Stimulated activated naive CD8-positive, alpha-beta T cell treated with anti-CD3 and anti-CD28 coated beads, Interleukin-15, Interleukin-2, amounts not matched to agents 100 U/mL and 50 U/mL, for 24 hours (primary cell): ENCODE measurements around the gene PNMA8C.
A peak's percentile ranks its signal among the peaks of the same experiment; 100 is the strongest.
"Not testable (repeated sequence)": the region's sequence is repeated elsewhere in the genome, so short reads cannot be mapped to it uniquely, and the experiment has no call there.

Experiments
- ATAC-seq: fragments of 150-1000 bp; cut with Tn5 transposase; one replicate; pipeline ENCODE4 v1.10.0; 2021
- DNase-seq: peaks from one replicate; pipeline ENCODE4 v3.0.0; 2021

The PNMA8C gene

DNA sequence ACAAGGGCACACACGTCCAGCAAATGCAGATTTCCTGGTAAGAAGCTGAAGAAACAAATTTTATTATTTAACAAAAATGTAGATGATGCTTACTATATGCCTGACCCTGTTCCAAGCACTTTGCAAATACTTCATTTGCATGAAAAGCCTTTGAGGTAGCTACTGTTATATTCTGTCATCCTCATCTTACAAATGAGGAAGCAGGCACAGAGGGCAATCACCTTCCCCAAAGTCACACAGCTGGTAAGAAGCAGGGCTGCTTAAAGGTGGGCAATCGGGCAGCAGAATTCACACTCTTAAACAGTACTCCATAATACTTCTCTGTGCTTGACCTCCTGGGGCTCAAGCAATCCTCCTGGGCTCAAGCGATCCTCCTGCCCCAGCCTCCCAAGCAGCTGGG, 18.3 kb upstream of the PNMA8C start:
- ATAC-seq (no peak), DNase-seq (no peak)

DNA sequence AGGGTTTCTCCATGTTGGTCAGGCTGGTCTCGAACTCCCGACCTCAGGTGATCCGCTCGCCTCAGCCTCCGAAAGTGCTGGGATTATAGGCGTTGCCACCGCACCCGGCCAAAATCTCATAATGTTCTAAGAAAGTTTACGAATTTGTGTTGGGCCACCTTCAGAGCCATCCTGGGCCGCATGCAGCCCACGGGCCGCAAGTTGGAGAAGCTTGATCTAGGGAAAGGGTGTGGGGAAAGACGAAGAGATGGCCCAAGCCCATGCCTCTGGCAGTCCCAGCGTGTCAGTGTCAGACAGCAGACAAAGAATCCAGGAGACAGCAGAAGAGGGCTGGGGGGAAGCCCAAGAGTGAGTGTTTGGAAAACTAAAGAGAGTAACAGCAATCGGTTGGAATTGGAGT, 17.3 kb upstream of the PNMA8C start:
- no peak for DNase-seq
- ATAC-seq, result no peak

DNA sequence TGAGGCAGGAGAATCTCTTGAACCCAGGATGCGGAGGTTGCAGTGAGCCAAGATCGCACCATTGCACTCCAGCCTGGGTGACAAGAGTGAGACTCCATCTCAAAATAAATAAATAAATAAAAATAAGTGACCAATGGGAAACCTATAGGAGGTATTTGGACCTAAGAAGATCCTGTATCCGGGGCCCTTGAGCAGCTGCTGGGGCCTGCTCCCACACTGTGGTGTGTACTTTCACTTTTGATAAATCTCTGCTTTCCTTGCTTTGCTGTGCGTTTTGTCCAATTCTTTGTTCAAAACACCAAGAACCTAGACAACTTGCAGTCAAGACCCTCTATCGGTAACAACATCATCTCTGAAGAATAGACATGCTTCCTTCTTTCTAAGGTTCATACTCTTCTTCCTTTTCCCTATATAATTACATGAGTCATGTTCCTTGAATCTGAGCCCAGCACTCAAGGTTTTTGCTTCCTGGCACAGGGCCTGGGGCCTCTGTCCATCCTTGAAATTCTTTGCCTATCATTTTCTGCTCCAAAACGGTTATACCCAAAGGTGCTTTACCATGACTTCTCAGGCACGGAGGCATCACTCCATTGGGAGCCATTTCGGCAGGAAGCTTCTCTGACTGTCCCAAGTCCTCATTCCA, 14.2 kb upstream of the PNMA8C start:
- DNase-seq (no peak), ATAC-seq (no peak)

DNA sequence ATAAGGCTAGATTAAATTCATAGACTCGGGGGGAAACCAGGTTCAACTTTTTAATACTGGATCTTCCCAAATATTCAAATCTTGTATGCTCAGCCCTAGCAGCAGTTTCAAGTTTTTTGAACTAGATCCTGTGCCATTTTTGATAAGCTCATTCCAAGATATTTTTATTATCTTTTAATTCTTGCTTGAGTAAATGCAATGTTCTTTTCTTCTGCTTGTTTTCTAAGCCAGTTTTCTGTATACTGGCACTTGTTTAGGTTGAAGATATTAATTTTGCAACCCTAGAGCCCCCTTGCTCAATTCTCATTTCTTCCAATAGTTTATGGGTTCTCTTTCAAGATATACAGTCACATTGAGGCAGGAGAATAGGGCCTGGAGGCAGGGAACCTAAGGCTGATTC, 13.1 kb upstream of the PNMA8C start:
- ATAC-seq (no peak), DNase-seq (no peak)

DNA sequence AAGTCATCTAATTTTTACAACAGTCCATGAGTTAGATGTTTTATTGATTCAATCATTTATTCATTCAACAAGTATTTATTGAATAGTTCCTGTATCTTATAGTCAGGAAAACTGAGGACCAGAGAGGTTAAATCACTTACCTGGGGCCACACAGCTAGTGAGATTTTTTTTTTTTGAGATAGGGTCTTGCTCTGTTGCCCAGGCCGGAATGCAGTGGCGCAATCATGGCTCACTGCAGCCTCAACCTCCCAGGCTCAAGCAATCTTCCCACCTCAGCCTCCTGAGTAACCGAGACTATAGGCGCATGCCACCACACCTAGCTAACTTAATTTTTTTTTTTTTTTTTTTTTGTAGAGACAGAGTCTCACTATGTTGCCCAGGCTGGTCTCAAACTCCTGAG, 7.0 kb upstream of the PNMA8C start:
- ATAC-seq, DNase-seq: not testable (repeated sequence)

DNA sequence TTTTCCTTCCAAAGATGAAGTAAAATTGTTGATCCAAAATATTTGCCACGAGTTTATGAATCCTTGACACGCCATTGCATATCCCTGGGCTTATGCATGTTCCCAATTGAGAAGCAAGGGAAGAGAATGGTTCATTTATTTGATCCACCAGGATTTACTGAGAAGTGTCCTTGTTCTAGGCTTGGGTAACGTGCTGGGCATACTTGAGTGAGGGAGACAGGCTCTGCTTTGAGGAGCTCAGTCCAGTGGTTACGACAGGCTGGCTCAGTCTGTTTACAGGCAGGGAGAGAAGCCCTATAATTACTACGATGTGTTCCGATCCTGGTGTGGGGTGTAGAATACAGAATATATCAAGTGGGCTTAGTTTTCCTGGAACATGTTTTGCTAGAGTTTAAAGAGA, 6.3 kb upstream of the PNMA8C start:
- no peak for ATAC-seq

DNA sequence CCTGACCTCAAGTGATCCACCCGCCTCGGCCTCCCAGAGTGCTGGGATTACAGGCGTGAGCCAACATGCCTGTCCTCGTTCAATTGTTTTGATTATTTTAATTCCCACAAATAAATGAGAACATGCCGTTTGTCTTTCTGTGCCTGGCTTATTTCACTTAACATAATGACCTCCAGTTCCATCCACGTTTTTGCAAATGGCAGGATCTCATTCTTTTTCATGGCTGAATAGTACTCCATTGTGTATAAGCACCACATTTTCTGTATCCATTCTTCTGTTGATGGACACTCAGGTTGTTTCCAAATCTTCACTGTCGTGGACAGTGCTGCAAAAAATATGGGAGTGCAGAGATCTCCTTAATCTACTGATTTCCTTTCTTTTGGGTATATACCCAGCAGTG, 4.7 kb upstream of the PNMA8C start:
- not testable (repeated sequence) for ATAC-seq, DNase-seq

More for the DNA sequence above, 6.3 kb upstream of the PNMA8C start:
- no peak for DNase-seq

DNA sequence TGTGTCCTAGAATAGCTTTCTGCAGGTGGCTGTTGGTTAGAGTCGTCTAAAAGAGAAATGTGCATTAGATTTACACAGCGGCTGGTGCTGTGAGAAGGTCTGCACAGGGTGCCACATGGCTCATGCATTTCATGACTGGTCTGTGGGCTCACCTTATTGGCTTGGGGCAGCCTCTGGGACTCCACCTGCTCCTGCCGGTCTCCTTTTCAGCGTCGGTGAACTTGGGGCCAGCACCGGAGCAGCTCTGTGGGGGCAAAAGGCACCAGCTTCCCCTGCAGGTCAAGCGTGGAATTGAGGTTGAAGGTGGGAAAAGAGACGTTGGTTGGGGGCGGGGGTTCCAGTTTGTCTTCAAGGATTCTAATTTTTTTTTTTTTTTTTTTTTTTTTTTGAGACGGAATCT, 3.1 kb upstream of the PNMA8C start:
- no peak for DNase-seq

DNA sequence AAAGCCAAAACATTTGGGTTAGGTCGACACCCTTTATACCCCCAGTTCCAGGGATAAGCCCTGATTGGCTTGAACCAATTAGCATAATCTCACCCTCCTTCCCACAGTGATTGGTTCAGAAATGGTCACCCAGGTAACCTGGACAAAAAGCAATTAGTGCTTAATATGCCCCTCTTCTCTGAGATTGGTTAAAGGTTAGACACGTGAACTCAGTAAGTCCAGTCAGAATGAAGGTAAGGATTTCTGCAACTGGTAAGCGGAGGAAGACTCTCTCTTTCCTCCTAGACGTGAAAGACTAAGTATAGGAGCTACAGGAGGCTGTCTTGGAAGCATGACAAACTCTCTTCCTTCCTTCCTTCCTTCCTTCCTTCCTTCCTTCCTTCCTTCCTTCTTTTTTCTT, 1.3 kb upstream of the PNMA8C start:
- DNase-seq (no peak), ATAC-seq (no peak)

More for the DNA sequence above, 3.1 kb upstream of the PNMA8C start:
- no peak for ATAC-seq

DNA sequence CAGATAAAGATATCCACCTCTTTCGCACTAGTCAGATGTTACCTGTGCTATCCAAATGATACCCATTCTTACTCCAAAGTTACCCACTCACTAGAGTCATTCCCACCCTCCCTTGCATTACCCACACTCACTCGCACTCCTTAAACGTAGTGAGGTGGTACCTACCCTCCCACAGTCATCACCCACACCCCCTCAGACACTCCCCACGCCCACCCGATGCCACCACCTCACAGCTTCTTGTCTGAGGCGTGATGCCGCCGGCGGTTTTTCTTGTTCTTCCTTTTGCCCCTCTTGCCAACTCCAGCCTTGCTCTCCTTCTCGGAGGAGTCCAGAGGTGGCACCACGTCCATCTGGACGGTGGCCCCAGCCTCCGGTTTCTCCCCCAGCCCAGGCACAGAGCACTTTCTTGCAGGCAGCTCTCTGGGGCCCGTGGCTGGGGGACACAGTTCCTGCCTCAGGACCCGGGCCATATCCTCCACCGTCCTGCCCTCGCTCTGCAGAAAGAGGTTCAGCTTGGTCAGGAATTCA, 1.2 kb downstream of the PNMA8C start:
- ATAC-seq (no peak), DNase-seq (no peak)

DNA sequence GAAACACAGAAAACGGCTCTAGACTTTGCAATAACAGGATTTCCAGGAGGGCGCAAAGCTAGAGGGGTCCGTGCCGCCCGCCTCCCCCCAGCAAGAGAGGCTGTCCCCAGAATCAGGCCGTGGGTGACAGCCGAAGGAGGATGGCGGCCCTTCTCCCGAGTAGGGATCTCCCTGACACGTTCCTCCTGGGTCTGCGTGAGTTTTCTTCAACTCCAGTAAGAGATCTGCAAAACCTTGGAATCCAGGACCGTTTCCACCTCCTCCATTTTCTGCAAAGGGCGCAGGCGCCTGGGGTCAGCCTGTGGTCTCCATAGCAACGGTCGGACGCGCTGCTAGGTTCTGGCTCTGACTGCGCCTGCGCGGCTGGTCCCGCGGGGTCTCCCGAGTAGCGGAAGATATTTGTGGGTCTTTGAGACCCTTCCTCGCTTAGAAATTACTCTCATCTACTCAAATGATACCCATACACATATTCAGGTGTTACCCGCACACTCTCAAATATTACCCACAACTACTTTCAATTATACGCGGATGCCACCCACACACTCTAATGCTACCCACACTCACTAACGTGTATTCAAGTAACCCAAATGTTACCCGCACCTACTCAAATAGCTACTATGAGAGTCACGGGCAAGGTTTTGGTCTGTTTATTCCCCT, 2.1 kb downstream of the PNMA8C start:
- peak; percentile 67 for DNase-seq
- ATAC-seq, result peak; percentile 73

DNA sequence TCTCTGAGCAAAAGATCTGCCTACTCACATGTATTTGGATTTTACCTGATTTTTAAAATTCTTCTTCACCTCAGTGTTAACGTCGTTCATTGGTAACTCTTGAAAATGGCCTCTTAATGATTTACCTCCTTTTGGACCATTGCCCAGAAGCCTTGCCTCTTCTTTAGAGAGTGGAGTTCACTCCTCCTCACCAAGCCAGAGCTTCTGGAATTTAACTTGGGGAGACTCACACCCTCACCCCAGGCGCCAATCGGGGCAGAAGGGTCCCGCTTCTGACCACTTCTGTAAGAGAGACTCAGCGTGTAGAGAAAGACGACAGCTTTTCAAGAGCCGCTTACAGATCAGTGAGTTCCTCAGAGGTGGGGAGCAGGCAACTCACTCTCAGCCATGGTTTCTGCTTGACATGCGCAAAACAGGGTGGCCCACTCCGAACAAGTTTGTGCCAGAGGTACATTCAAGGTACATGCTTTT, 2.7 kb downstream of the PNMA8C start:
- DNase-seq, result no peak
- no peak for ATAC-seq

DNA sequence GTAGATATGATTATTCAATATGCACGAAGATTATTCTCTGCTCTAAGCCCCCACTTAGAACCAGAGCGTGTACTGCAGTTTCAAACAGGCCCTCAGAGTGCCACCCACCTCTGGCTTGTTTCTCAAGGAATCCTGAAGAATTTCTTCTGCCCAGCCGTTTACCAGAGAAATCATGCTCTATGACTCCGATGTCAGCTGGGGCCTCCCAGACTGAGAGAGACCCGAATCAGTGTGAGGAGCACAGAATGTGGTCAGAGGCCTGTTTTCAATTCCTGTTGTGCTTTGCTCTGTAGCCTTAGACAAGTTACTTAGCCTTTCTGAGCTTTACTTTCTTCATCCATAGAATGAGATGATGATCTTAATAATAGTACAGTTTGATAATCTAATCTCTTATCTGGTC, 5.5 kb downstream of the PNMA8C start:
- no peak for ATAC-seq
- no peak for DNase-seq

DNA sequence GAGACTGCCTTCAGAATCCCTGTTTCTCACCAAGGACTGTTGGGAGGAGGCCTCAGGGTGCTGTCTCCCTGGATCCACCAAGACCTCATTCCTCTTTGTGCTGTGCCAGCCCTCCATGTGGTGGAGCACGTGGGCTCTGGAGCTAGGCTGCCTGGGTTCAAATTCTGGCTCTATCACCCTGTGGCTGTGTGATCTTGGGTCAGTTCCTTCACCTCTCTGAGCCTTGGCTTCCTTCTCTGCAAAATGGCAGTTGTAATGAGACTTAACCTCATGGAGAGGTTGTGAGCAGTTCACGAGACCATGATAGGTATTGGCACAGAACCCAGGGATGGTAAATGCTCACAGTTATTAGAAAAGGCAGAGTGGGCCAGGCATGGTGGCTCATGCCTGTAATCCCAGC, 6.4 kb downstream of the PNMA8C start:
- ATAC-seq (no peak), DNase-seq (no peak)

DNA sequence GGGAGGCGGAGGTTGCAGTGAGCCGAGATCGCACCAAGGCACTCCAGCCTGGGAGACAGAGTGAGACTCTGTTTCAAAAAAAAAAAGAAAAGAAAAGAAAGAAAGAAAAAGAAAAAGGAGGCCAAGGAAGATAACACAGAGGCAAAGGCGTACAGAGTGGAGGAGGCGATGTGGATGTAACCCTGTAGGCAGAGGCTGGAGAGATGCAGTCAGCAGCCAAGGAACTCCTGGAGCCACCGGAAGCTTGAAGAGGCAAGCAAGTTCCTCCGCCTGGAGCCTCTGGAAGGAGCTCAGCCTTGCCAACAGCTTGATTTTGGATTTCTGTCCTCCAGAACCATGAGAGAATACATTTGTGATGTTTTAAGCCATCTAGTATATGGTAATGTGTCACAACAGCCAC, 8.7 kb downstream of the PNMA8C start:
- DNase-seq (no peak), ATAC-seq (no peak)

DNA sequence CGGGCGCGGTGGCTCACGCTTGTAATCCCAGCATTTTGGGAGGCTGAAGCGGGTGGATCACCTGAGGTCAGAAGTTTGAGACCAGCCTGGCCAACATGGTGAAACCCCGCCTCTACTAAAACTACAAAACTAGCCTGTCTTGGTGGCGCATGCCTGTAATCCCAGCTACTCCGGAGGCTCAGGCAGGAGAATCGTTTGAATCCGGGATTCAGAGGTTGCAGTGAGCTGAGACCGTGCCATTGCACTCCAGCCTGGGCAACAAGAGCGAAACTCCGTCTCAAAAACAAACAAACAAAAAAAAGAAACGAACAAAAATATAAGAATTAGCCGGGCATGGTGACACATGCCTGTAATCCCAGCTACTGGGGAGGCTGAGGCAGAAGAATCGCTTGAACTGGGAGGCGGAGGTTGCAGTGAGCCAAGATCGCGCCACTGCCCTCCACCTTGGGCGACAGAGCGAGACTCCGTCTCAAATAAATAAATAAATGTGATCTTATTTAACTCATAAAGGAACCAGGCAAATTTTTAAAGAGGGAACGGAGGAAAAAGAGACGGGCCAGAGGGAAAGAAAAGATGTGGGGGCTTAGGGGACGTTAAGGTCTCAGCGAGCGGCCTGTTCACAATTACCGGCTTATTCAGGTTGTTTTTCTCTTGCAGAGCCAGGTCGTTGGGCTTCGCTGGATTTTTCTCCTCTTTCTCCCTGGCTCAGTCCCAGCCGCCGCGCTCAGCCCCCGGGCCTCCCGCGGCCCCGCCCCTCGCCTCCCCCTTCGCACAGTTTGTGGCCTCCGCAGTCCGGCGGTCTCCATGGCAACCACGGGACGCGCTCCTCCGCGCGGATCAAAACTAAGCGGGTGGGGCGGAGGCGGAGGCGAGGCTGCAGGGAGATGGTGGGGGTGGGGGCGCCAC, 12.7 kb downstream of the PNMA8C start:
- not testable (repeated sequence) for ATAC-seq
- peak; percentile 44 for DNase-seq

DNA sequence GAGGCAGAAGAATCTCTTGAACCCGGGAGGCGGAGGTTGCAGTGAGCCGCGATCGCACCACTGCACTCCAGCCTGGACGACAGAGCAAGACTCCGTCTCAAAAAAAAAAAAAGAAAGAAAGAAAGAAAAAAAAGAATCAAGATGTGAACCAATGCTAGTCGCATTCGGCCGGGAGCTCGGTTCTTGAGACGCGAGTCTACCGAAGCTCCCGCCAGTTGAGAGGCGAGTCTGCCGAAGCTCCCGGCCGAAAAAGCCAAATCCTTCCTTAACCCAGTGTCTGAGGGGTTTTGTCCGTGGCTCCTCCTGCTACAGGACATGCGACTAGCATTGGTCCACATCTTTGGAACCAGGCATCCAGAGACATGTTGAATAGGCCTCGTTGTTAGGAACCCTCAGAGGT, 13.8 kb downstream of the PNMA8C start:
- DNase-seq, ATAC-seq: not testable (repeated sequence)

DNA sequence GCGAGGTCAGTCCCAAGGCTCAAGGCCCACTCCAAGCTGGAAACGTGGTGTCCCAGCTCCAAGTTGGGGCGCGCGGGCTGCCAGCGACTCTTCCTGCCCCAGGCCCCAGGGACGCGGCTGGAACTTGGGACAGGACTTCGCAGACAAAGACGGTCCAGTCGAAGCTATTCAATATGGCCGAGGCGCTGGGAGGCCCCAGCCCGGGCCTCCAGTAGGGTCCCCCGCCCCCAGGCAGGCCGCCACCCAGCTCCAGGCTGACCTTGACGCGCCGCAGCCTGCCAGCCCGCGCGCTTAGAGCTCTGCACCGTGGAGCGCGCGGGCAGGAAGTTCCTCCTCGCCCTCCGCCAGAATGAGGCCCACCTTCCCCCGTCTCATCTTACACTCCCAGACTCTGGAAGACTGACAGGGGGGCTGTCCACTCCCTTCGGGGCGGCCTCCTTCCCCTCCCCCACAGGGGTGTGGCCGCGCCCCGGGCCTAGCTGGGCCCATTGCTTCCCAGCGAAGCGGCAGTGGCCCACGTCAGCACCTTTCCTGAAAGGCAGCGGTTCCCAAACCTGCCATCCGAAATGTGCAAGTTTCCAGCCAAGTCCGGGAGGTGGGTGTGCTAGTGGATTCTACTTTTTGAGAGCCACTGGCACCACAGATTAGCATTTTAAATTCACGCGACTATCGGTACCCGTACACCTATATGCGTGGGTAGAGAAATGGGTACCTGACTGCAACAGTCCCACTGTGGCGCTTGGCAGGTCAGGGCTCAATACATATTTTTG, 15.3 kb downstream of the PNMA8C start, which contains the start of gene CCDC8:
CCDC8 (minus strand) TSS at position 303 of the 770 bp plus-strand sequence. CDS start 754 bp downstream, outside the sequence.
- no peak for DNase-seq

DNA sequence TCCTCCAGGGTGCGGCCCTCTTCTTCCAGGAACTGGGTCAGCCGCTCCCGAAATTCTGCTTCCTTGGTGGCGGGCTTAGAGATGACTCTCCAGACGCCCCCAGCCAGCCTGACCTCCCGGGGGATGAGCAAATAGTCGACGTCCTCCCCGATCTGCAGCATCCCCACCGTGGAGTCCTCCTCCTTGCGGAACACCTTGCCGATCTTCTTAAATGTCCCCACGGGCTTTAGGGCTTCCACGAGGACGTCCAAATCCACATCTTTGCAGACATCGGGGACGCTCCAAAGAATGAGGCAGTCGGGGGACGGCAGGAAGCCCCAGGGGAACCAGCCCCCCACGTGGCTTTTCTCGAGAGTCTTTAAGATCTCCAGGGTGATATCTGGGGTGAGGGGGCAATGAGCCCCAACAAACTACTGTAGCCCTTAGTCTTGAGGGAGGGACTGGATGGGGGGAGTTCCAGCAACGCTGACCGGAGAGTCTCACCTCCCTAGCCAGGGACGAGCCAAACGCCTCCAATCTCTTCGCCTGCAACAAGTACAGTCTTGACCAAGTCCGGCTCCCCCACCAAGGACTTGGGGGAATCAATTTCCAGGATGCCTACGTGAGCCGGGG, 16.0 kb downstream of the PNMA8C start:
- DNase-seq, result no peak
- no peak for ATAC-seq

More for the DNA sequence above, 15.3 kb downstream of the PNMA8C start, which contains the start of gene CCDC8:
- no peak for ATAC-seq

DNA sequence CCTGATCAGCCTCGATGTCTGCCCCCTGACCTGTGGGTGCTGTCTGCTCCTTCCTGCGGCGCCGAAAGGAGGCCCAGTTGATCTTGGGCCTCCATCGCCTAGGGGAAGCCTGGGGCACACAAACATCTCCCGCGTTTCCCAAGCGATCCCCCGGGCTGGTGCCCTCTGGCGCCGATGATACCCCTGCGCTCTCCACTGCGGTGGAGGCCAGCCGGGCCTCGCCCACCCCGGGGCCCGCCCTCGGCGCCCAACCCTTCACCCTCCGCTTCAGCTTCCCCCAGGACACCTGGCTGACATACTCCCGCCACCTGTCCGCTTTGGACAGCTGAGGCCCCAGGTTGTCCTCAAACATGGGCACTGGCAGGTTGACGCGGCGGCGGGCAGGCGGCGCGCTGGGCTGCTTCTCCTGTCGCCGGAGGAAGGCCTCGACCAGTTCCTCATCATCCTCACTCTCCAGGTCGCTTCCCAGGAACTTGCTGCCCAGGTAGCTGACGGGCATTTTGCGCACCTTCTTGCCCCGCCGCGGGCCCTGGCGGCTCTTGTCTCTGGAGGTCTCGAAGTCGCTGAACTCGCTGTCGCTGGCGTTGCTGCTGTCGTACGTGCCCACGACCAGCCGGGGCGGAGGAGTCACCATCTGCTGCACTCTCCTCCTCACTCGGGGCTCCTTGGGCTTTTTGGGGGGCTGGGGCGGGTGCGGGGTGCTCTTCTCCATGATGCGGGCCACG, 16.6 kb downstream of the PNMA8C start:
- DNase-seq (no peak), ATAC-seq (no peak)
